ENCODE results near the gene PTPN11. TPM values are rescaled to one million over a fixed set of nuclear protein-coding genes. Genes with fewer than 3 reads are reported as not detected.

Gene PTPN11
- polyA plus RNA-seq, 3 donors: 11.1 to 41.9 (median 28.8) TPM

DNA sequence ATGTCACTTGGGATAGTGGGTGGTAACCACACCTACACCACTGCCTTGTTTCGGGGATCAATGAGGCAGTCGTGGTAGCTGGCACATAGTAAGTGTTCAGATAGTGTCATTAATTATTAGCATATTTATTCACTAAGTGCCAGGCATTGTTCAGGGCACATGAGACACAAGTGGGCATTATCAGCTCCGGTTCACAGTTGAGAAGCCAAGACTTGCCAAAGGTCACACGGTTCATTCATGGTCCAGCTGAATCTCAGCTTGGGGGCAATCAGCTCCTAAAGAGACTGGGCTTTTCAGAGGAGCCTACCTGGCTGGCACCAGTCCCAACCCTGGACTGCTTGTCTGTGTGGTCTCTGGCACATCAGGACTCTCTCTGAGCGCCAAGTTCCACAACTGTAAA, 121.3 kb downstream of the PTPN11 start:
- H3K27ac ChIP-seq (ENCODE audit: low read depth in 1 of 2, low read length in 2 of 2): no peak overlapping the region
- H3K27me3 ChIP-seq (ENCODE audit: control insufficient read depth in 2 of 2, insufficient read depth in 2 of 2, low read length in 2 of 2): no peaks in the 10 kb centered on the region
- no peak overlapping the region for H3K4me3 ChIP-seq (replicated peaks in 1 of 3; ENCODE audit: low read depth in 2 of 3, low read length in 3 of 3)
- Mint-ChIP-seq H3K4me3 (no peak overlapping the region), H3K27me3 (ENCODE audit: low read depth in 3 of 3) (peaks cover 2 to 6% (median 4%) of the 10 kb centered on the region in 3 donors), H3K4me1 (peaks cover 5% of the 10 kb centered on the region), H3K36me3 (no peaks in the 10 kb centered on the region), H3K27ac (no peak overlapping the region), H3K9me3 (peaks cover 0 to 5% (median 2%) of the 10 kb centered on the region in 7 donors)
- no peak for DNase-seq
- H2AFZ ChIP-seq (ENCODE audit: insufficient read depth, low read depth, low read length, poor library complexity, severe bottlenecking): no peak overlapping the region
- TF ChIP-seq, protein P1, sequence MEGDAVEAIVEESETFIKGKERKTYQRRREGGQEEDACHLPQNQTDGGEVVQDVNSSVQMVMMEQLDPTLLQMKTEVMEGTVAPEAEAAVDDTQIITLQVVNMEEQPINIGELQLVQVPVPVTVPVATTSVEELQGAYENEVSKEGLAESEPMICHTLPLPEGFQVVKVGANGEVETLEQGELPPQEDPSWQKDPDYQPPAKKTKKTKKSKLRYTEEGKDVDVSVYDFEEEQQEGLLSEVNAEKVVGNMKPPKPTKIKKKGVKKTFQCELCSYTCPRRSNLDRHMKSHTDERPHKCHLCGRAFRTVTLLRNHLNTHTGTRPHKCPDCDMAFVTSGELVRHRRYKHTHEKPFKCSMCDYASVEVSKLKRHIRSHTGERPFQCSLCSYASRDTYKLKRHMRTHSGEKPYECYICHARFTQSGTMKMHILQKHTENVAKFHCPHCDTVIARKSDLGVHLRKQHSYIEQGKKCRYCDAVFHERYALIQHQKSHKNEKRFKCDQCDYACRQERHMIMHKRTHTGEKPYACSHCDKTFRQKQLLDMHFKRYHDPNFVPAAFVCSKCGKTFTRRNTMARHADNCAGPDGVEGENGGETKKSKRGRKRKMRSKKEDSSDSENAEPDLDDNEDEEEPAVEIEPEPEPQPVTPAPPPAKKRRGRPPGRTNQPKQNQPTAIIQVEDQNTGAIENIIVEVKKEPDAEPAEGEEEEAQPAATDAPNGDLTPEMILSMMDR (IDR thresholded peaks at IDR 0.05): no peak
- H3K79me2 ChIP-seq (ENCODE audit: insufficient read depth, low read length): no peaks in the 10 kb centered on the region
- intact Hi-C loops (cut with micrococcal nuclease): no loop called here
- no peak overlapping the region for H3K4me2 ChIP-seq (replicated peaks; ENCODE audit: extremely low read depth, low read length, poor library complexity, severe bottlenecking)
- 79% methylated on average over 3 of the region's 5 CpGs for WGBS (ENCODE audit: insufficient coverage)
- H4K20me1 ChIP-seq (ENCODE audit: insufficient read depth, low read length): no peaks in the 10 kb centered on the region
- H3K9ac ChIP-seq (ENCODE audit: insufficient read depth, low read length, poor library complexity, severe bottlenecking): no peak overlapping the region
- no peaks in the 10 kb centered on the region for H3K36me3 ChIP-seq (replicated peaks in 1 of 2; ENCODE audit: control insufficient read depth in 1 of 2, insufficient read depth in 2 of 2, low read length in 2 of 2)
- H3K4me1 ChIP-seq (ENCODE audit: control insufficient read depth in 1 of 2, insufficient read depth in 2 of 2, low read length in 2 of 2): no peaks in the 10 kb centered on the region
- H3K9me3 ChIP-seq (replicated peaks in 1 of 2; ENCODE audit: control insufficient read depth in 1 of 2, insufficient read depth in 1 of 2, low read length in 2 of 2): no peaks in the 10 kb centered on the region

DNA sequence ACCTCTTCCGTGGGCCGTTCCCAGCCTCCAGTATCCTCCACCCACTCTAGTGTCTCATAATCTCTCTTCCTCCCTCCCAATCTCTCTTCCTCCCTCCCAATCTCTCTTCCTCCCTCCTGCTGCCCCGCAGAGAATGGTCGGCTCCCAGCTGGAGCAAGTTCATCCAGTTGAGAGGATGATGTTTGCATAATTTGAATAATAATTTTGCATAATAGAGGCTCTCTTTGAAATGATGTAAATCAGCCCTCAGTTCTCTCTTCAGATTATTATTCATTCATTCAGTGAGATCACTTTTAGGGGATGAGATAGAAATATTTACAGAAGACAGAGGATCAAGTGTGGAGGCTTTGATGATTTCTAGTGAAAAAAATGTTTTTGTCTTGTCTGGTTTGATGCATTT, 125.0 kb downstream of the PTPN11 start:
- Histone ChIP-seq H4K20me1 (ENCODE audit: insufficient read depth, low read length) (no peaks in the 10 kb centered on the region), H3K79me2 (ENCODE audit: insufficient read depth, low read length) (no peaks in the 10 kb centered on the region), H3K9me3 (replicated peaks in 1 of 2; ENCODE audit: control insufficient read depth in 1 of 2, insufficient read depth in 1 of 2, low read length in 2 of 2) (no peaks in the 10 kb centered on the region), H3K9ac (ENCODE audit: insufficient read depth, low read length, poor library complexity, severe bottlenecking) (no peak overlapping the region), H3K4me1 (ENCODE audit: control insufficient read depth in 1 of 2, insufficient read depth in 2 of 2, low read length in 2 of 2) (no peaks in the 10 kb centered on the region), H3K36me3 (replicated peaks in 1 of 2; ENCODE audit: control insufficient read depth in 1 of 2, insufficient read depth in 2 of 2, low read length in 2 of 2) (no peaks in the 10 kb centered on the region), H2AFZ (ENCODE audit: insufficient read depth, low read depth, low read length, poor library complexity, severe bottlenecking) (no peak overlapping the region), H3K4me3 (replicated peaks in 1 of 3; ENCODE audit: low read depth in 2 of 3, low read length in 3 of 3) (no peak overlapping the region), H3K4me2 (replicated peaks; ENCODE audit: extremely low read depth, low read length, poor library complexity, severe bottlenecking) (no peak overlapping the region), H3K27ac (ENCODE audit: low read depth in 1 of 2, low read length in 2 of 2) (no peak overlapping the region), H3K27me3 (ENCODE audit: control insufficient read depth in 2 of 2, insufficient read depth in 2 of 2, low read length in 2 of 2) (no peaks in the 10 kb centered on the region)
- Mint-ChIP-seq H3K4me3 (no peak overlapping the region), H3K27ac (no peak overlapping the region), H3K36me3 (no peaks in the 10 kb centered on the region), H3K9me3 (peaks cover 0 to 5% (median 0%) of the 10 kb centered on the region in 7 donors), H3K27me3 (ENCODE audit: low read depth in 3 of 3) (peaks cover 7 to 18% (median 14%) of the 10 kb centered on the region in 3 donors), H3K4me1 (no peaks in the 10 kb centered on the region)
- no peak for DNase-seq
- intact Hi-C loops (cut with micrococcal nuclease): no loop called here
- TF ChIP-seq, protein P1 (IDR thresholded peaks at IDR 0.05): no peak
- WGBS (ENCODE audit: insufficient coverage): 59% methylated on average over 2 of the region's 4 CpGs

All from CD14-positive monocyte (primary cell).